Measurements from ENCODE around the gene MRPL27.
"Not testable (repeated sequence)": the region's sequence is repeated elsewhere in the genome, so short reads cannot be mapped to it uniquely, and the experiment has no call there.

MRPL27 gene

GRCh38 chr17:50372758-50373556, at the start of gene MRPL27, which contains the start of gene EME1:
TSS of gene MRPL27 (minus strand) at chr17:50373184. CDS start at chr17:50373170, 14 bp downstream.
TSS of gene EME1 (plus strand) at chr17:50373229. CDS start at chr17:50375209, 1,980 bp downstream.
- DNase-seq: peak; percentile 83 to 84

- no peak for DNase-seq
Measured at GRCh38 chr17:50422738-50423137, 49.8 kb upstream of the MRPL27 start.

- no peak for DNase-seq
Measured at GRCh38 chr17:50421308-50422051, 48.5 kb upstream of the MRPL27 start.

- DNase-seq: no peak
Measured at GRCh38 chr17:50420419-50421112, 47.6 kb upstream of the MRPL27 start.

- DNase-seq: not testable (repeated sequence)
Measured at GRCh38 chr17:50419577-50419976, 46.6 kb upstream of the MRPL27 start.

- no peak for DNase-seq
Measured at GRCh38 chr17:50414808-50415207, 41.8 kb upstream of the MRPL27 start.

- DNase-seq: no peak
Measured at GRCh38 chr17:50412188-50412732, 39.3 kb upstream of the MRPL27 start.

GRCh38 chr17:50407921-50408320, 34.9 kb upstream of the MRPL27 start:
- DNase-seq: no peak

GRCh38 chr17:50406578-50406977, 33.6 kb upstream of the MRPL27 start:
- DNase-seq: no peak

GRCh38 chr17:50405351-50405750, 32.4 kb upstream of the MRPL27 start:
- DNase-seq: not testable (repeated sequence)

GRCh38 chr17:50399591-50399990, 26.6 kb upstream of the MRPL27 start:
- DNase-seq: not testable (repeated sequence)

- DNase-seq: not testable (repeated sequence)
Measured at GRCh38 chr17:50398672-50399071, 25.7 kb upstream of the MRPL27 start.

- no peak for DNase-seq
Measured at GRCh38 chr17:50397919-50398285, 24.9 kb upstream of the MRPL27 start.

GRCh38 chr17:50397111-50397918, 24.3 kb upstream of the MRPL27 start, which contains the start of gene LRRC59:
TSS of gene LRRC59 (minus strand) at chr17:50397523. CDS start at chr17:50397317, 206 bp downstream.
- peak; percentile 94 for DNase-seq

- peak; percentile 22 to 40 for DNase-seq
Measured at GRCh38 chr17:50396261-50397110, 23.5 kb upstream of the MRPL27 start.

- DNase-seq: no peak
Measured at GRCh38 chr17:50394711-50395110, 21.7 kb upstream of the MRPL27 start.

GRCh38 chr17:50393700-50394099, 20.7 kb upstream of the MRPL27 start:
- no peak for DNase-seq

- DNase-seq: no peak
Measured at GRCh38 chr17:50392621-50393020, 19.6 kb upstream of the MRPL27 start.

GRCh38 chr17:50389534-50389933, 16.6 kb upstream of the MRPL27 start:
- no peak for DNase-seq

GRCh38 chr17:50388728-50389127, 15.7 kb upstream of the MRPL27 start:
- no peak for DNase-seq

GRCh38 chr17:50386510-50386909, 13.5 kb upstream of the MRPL27 start:
- DNase-seq: no peak
